Neural cell (in vitro differentiated cells): Measurements from ENCODE around the gene RNF213.

Experiments used
- CTCF ChIP-seq: fragments of 450-650 bp; IDR thresholded peaks from 2 replicates; pipeline ENCODE4 v1.5.1; 2014; ENCODE audit warnings: antibody characterized with exemption, mild to moderate bottlenecking, moderate library complexity; ENCODE audit not compliant: poor library complexity, severe bottlenecking
- EP300 ChIP-seq: fragments of 450-650 bp; conservative IDR thresholded peaks from 2 replicates; pipeline ENCODE4 v1.6.1; 2014; ENCODE audit warnings: antibody characterized with exemption, mild to moderate bottlenecking, moderate library complexity; ENCODE audit not compliant: poor library complexity, severe bottlenecking
- EZH2 ChIP-seq: fragments of 200-600, 300-800 bp; shearing (Covaris generic), sonication (generic); IDR thresholded peaks from 2 replicates; pipeline ENCODE4 v1.6.1; 2014; ENCODE audit warnings: antibody characterized with exemption, low read length, borderline replicate concordance, mild to moderate bottlenecking; ENCODE audit not compliant: insufficient read depth, poor library complexity, severe bottlenecking
- MXI1 ChIP-seq: fragments of 450-650 bp; conservative IDR thresholded peaks from 2 replicates; pipeline ENCODE4 v1.6.1; 2014; ENCODE audit warnings: antibody characterized with exemption, mild to moderate bottlenecking; ENCODE audit not compliant: poor library complexity, severe bottlenecking
- POLR2AphosphoS5 ChIP-seq: IDR thresholded peaks from 2 replicates; pipeline ENCODE4 v1.6.1; 2012
- RAD21 ChIP-seq: fragments of 450-650 bp; conservative IDR thresholded peaks from 2 replicates; pipeline ENCODE4 v1.6.1; 2014; ENCODE audit warnings: antibody characterized with exemption, mild to moderate bottlenecking, moderate library complexity
- REST ChIP-seq: IDR thresholded peaks from 2 replicates; pipeline ENCODE4 v1.6.1; 2012; ENCODE audit warnings: borderline replicate concordance
- SMC3 ChIP-seq: fragments of 450-650 bp; conservative IDR thresholded peaks from 2 replicates; pipeline ENCODE4 v1.6.1; 2014; ENCODE audit warnings: antibody characterized with exemption, mild to moderate bottlenecking, moderate library complexity; ENCODE audit not compliant: poor library complexity

- no peak for TF ChIP-seq CTCF
- TF ChIP-seq POLR2AphosphoS5 = no peak
- no peak for TF ChIP-seq REST
- TF ChIP-seq MXI1 = no peak
- TF ChIP-seq SMC3 = no peak
- no peak for TF ChIP-seq EZH2
- no peak for TF ChIP-seq RAD21
- no peak for TF ChIP-seq EP300
Measured at GRCh38 chr17:80429356-80430275, 169.0 kb downstream of the RNF213 start.
